Neural cell (in vitro differentiated cells): ENCODE results near the gene KRTAP10-6. TPM values are rescaled to one million over a fixed set of nuclear protein-coding genes. Genes with fewer than 3 reads are reported as not detected.

Source experiments
- H2AFZ ChIP-seq: fragments of 200-600, 300-800 bp; sonication (generic), shearing (Covaris generic); 2 replicates; pipeline ENCODE4 v1.6.0; 2014; ENCODE audit warnings: low read depth, mild to moderate bottlenecking, antibody characterized with exemption, low read length, moderate library complexity
- H3F3A ChIP-seq: fragments of 200-600 bp; shearing (Covaris generic); 2 replicates; pipeline ENCODE4 v1.6.1; 2016; ENCODE audit warnings: mild to moderate bottlenecking, moderate library complexity, mixed read lengths, antibody characterized with exemption, low read length; ENCODE audit not compliant: insufficient read depth, poor library complexity, severe bottlenecking
- H3K27ac ChIP-seq: fragments of 200-600, 300-800 bp; sonication (generic), shearing (Covaris generic); 2 replicates; pipeline ENCODE4 v1.5.1; 2014; ENCODE audit warnings: mild to moderate bottlenecking, low read length, moderate library complexity
- H3K27me3 ChIP-seq: fragments of 300-800, 200-600 bp; sonication (generic), shearing (Covaris generic); 2 replicates; pipeline ENCODE4 v1.6.0; 2014; ENCODE audit warnings: mild to moderate bottlenecking, low read depth, low read length, moderate library complexity; ENCODE audit not compliant: insufficient read depth
- H3K36me3 ChIP-seq: fragments of 300-800, 200-600 bp; sonication (generic), shearing (Covaris generic); 2 replicates; pipeline ENCODE4 v1.5.1; 2014; ENCODE audit warnings: mild to moderate bottlenecking, antibody characterized with exemption, low read length, moderate library complexity; ENCODE audit not compliant: insufficient read depth
- H3K4me2 ChIP-seq: fragments of 300-800, 200-600 bp; sonication (generic), shearing (Covaris generic); 2 replicates; pipeline ENCODE4 v1.6.0; 2014; ENCODE audit warnings: mild to moderate bottlenecking, low read length
- H3K4me3 ChIP-seq: fragments of 300-800, 200-600 bp; sonication (generic), shearing (Covaris generic); 2 replicates; pipeline ENCODE4 v1.5.1; 2014; ENCODE audit warnings: mild to moderate bottlenecking, low read length, moderate library complexity
- H3K79me2 ChIP-seq: fragments of 200-600 bp; shearing (Covaris generic); replicated peaks from 2 replicates; pipeline ENCODE4 v1.6.0; 2014; ENCODE audit warnings: mild to moderate bottlenecking, low read length, moderate library complexity; ENCODE audit not compliant: insufficient read depth
- H3K9ac ChIP-seq: fragments of 300-800, 200-600 bp; sonication (generic), shearing (Covaris generic); 2 replicates; pipeline ENCODE4 v1.6.1; 2016; ENCODE audit warnings: mild to moderate bottlenecking, low read length, mixed read lengths
- H3K9me2 ChIP-seq: fragments of 200-600 bp; shearing (Covaris generic); 2 replicates; pipeline ENCODE4 v1.6.1; 2016; ENCODE audit warnings: mild to moderate bottlenecking, low read length, mixed read lengths; ENCODE audit not compliant: insufficient read depth
- H3K9me3 ChIP-seq: fragments of 200-600, 300-800 bp; sonication (generic), shearing (Covaris generic); 2 replicates; pipeline ENCODE4 v1.6.1; 2016; ENCODE audit warnings: mild to moderate bottlenecking, mixed run types, low read length, moderate library complexity, mixed read lengths
- H4K20me1 ChIP-seq: fragments of 200-600 bp; shearing (Covaris generic); 2 replicates; pipeline ENCODE4 v1.6.1; 2016; ENCODE audit warnings: mild to moderate bottlenecking, mixed run types; ENCODE audit not compliant: insufficient read depth
- EP300 ChIP-seq: fragments of 450-650 bp; conservative IDR thresholded peaks from 2 replicates; pipeline ENCODE4 v1.6.1; 2014; ENCODE audit warnings: antibody characterized with exemption, mild to moderate bottlenecking, moderate library complexity; ENCODE audit not compliant: poor library complexity, severe bottlenecking
- EZH2 ChIP-seq: fragments of 200-600, 300-800 bp; shearing (Covaris generic), sonication (generic); IDR thresholded peaks from 2 replicates; pipeline ENCODE4 v1.6.1; 2014; ENCODE audit warnings: antibody characterized with exemption, low read length, borderline replicate concordance, mild to moderate bottlenecking; ENCODE audit not compliant: insufficient read depth, poor library complexity, severe bottlenecking
- MXI1 ChIP-seq: fragments of 450-650 bp; conservative IDR thresholded peaks from 2 replicates; pipeline ENCODE4 v1.6.1; 2014; ENCODE audit warnings: antibody characterized with exemption, mild to moderate bottlenecking; ENCODE audit not compliant: poor library complexity, severe bottlenecking
- POLR2AphosphoS5 ChIP-seq: IDR thresholded peaks from 2 replicates; pipeline ENCODE4 v1.6.1; 2012
- RAD21 ChIP-seq: fragments of 450-650 bp; conservative IDR thresholded peaks from 2 replicates; pipeline ENCODE4 v1.6.1; 2014; ENCODE audit warnings: antibody characterized with exemption, mild to moderate bottlenecking, moderate library complexity
- REST ChIP-seq: IDR thresholded peaks from 2 replicates; pipeline ENCODE4 v1.6.1; 2012; ENCODE audit warnings: borderline replicate concordance
- SMC3 ChIP-seq: fragments of 450-650 bp; conservative IDR thresholded peaks from 2 replicates; pipeline ENCODE4 v1.6.1; 2014; ENCODE audit warnings: antibody characterized with exemption, mild to moderate bottlenecking, moderate library complexity; ENCODE audit not compliant: poor library complexity
- TAF1 ChIP-seq: IDR thresholded peaks from 2 replicates; pipeline ENCODE4 v1.6.1; 2012; ENCODE audit warnings: low read depth
- polyA plus RNA-seq: library from polyadenylated mRNA; depleted of rRNA; stranded (reverse); fragments of >200 nt; gene quantifications from 2 replicates; pipeline ENCODE4 v1.2.3, GENCODE V29; 2014
- TF ChIP-seq, protein P1 (sequence below): fragments of 450-650 bp; IDR thresholded peaks from 2 replicates; pipeline ENCODE4 v1.5.1; 2014; ENCODE audit warnings: antibody characterized with exemption, mild to moderate bottlenecking, moderate library complexity; ENCODE audit not compliant: poor library complexity, severe bottlenecking

Gene KRTAP10-6
- polyA plus RNA-seq, 1 donor from 2014 or later = not detected

DNA sequence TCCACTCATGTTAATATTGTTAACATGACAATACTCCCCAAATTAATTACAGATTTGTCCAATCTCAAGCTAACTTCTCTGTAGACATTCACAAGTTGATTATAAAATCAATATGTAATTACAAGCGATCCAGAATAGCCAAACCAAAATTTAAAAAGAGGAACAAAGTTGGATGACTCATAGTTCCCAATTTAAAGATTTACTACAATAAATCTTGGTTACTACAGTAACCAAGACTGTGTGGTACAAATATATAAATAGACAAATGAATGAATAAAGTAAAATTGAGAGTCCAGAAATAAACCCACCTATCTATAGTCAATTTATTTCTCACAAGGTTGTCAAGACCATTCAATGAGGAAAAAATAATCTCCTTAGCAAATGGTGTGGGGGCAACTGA lies 25.9 kb downstream of the KRTAP10-6 start:
- no peaks in the 10 kb centered on the region for H3F3A ChIP-seq
- no peak overlapping the region for H2AFZ ChIP-seq
- no peak overlapping the region for H3K4me2 ChIP-seq
- H3K9me2 ChIP-seq = no peaks in the 10 kb centered on the region
- TF ChIP-seq REST (no peak), TAF1 (no peak), SMC3 (no peak), EP300 (no peak), POLR2AphosphoS5 (no peak), EZH2 (no peak), RAD21 (no peak), MXI1 (no peak)
- TF ChIP-seq, protein P1, sequence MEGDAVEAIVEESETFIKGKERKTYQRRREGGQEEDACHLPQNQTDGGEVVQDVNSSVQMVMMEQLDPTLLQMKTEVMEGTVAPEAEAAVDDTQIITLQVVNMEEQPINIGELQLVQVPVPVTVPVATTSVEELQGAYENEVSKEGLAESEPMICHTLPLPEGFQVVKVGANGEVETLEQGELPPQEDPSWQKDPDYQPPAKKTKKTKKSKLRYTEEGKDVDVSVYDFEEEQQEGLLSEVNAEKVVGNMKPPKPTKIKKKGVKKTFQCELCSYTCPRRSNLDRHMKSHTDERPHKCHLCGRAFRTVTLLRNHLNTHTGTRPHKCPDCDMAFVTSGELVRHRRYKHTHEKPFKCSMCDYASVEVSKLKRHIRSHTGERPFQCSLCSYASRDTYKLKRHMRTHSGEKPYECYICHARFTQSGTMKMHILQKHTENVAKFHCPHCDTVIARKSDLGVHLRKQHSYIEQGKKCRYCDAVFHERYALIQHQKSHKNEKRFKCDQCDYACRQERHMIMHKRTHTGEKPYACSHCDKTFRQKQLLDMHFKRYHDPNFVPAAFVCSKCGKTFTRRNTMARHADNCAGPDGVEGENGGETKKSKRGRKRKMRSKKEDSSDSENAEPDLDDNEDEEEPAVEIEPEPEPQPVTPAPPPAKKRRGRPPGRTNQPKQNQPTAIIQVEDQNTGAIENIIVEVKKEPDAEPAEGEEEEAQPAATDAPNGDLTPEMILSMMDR = no peak
- H4K20me1 ChIP-seq = no peaks in the 10 kb centered on the region
- no peaks in the 10 kb centered on the region for H3K79me2 ChIP-seq
- no peaks in the 10 kb centered on the region for H3K36me3 ChIP-seq
- H3K9me3 ChIP-seq = peaks cover 9% of the 10 kb centered on the region
- H3K4me3 ChIP-seq = no peak overlapping the region
- no peak overlapping the region for H3K9ac ChIP-seq
- no peaks in the 10 kb centered on the region for H3K27me3 ChIP-seq
- H3K27ac ChIP-seq = no peak overlapping the region

- Histone ChIP-seq H3K27ac (no peak overlapping the region), H3K4me2 (no peak overlapping the region), H3K9me3 (no peaks in the 10 kb centered on the region), H3K4me3 (no peak overlapping the region), H4K20me1 (no peaks in the 10 kb centered on the region), H3K36me3 (no peaks in the 10 kb centered on the region), H3K9me2 (no peaks in the 10 kb centered on the region), H3K27me3 (no peaks in the 10 kb centered on the region), H2AFZ (no peak overlapping the region), H3K9ac (no peak overlapping the region), H3K79me2 (no peaks in the 10 kb centered on the region), H3F3A (no peaks in the 10 kb centered on the region)
- TF ChIP-seq EP300 (no peak), EZH2 (no peak), POLR2AphosphoS5 (no peak), RAD21 (no peak), TAF1 (no peak), REST (no peak), MXI1 (no peak), SMC3 (no peak)
- TF ChIP-seq, protein P1 = no peak
Measured at GRCh38 chr21:44564886-44565598, 27.3 kb downstream of the KRTAP10-6 start.
